ENCODE data around the gene IQCC. TPM values are rescaled to one million over a fixed set of nuclear protein-coding genes. Genes with fewer than 3 reads are reported as not detected.
A peak's percentile ranks its signal among the peaks of the same experiment; 100 is the strongest.

The IQCC gene
- total RNA-seq, 1 donor from 2014 or later = 3.8 TPM

GRCh38 chr1:32250893-32251716, 45.6 kb downstream of the IQCC start, which contains the start of gene LCK:
TSS of gene LCK (plus strand) at chr1:32251265. CDS start at chr1:32274330, 23,065 bp downstream.
- Mint-ChIP-seq H3K4me1 (peaks cover 19% of the 10 kb centered on the region), H3K27me3 (ENCODE audit: low read depth) (no peaks in the 10 kb centered on the region), H3K27ac (peak within 1 kb of the TSS; percentile 21), H3K4me3 (no peak within 1 kb of the TSS), H3K36me3 (no peaks in the 10 kb centered on the region), H3K9me3 (no peaks in the 10 kb centered on the region)
- no peak for DNase-seq (ENCODE audit: low spot score in 2 of 2, unreplicated experiment in 2 of 2)
- TF ChIP-seq CTCF (IDR thresholded peaks at IDR 0.05; ENCODE audit: unreplicated experiment) = no peak

DNA sequence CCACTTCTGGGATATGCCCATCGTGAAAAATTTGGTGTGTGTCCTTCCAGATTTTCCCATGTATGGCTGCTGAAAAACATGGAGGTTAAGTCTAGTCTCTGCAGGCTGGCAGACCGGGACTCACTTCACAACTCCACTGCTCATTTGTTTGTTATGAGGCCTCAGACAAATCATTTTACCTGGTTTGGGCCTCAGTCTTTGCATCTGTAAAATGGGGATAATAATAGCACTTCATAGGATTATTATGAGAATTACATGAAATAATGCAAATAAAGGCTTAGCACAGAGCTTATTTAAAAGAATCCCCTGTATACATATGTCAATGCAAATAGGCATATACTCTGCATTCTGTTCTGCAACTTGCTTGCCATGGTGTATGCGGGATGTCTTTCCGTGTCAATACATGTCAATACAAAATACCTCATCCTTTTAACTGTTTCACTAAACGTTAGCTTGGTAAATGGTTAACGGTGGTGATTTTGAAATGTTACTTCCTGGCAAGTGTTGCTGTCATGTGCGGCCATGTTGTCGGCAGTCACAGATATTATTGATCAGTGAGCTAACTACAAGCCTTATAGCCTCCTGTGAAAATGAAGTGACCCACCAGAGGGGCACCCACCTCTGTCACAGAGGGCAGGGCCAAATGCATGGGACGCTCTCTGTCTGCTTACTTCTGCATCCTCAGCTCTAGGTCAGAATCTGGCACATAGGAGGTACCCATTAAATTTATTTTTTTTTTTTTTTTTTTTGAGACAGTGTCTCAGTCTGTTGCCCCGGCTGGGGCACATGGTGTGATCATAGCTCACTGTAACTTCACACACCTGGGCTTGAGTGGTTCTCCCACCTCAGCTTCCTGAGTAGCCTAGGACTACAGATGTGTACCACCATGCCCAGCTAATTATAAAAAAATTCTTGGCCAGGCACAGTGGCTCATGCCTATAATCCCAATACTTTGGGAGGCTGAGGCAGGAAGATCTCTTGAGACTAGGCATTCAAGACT, 49.9 kb downstream of the IQCC start:
- no peak for DNase-seq (ENCODE audit: low spot score in 2 of 2, unreplicated experiment in 2 of 2)
- Mint-ChIP-seq H3K36me3 (no peaks in the 10 kb centered on the region), H3K4me1 (peaks cover 8% of the 10 kb centered on the region), H3K4me3 (no peak overlapping the region), H3K27ac (no peak overlapping the region), H3K27me3 (ENCODE audit: low read depth) (no peaks in the 10 kb centered on the region), H3K9me3 (no peaks in the 10 kb centered on the region)
- no peak for TF ChIP-seq CTCF (IDR thresholded peaks at IDR 0.05; ENCODE audit: unreplicated experiment)

GRCh38 chr1:32256473-32257226, 51.2 kb downstream of the IQCC start:
- DNase-seq (ENCODE audit: low spot score in 2 of 2, unreplicated experiment in 2 of 2) = no peak
- H3K27me3 Mint-ChIP-seq (ENCODE audit: low read depth) = no peaks in the 10 kb centered on the region
- H3K27ac Mint-ChIP-seq = no peak overlapping the region
- no peaks in the 10 kb centered on the region for H3K9me3 Mint-ChIP-seq
- no peak for TF ChIP-seq CTCF (IDR thresholded peaks at IDR 0.05; ENCODE audit: unreplicated experiment)
- H3K4me3 Mint-ChIP-seq = no peak overlapping the region
- H3K4me1 Mint-ChIP-seq = peaks cover 2% of the 10 kb centered on the region
- H3K36me3 Mint-ChIP-seq = no peaks in the 10 kb centered on the region

DNA sequence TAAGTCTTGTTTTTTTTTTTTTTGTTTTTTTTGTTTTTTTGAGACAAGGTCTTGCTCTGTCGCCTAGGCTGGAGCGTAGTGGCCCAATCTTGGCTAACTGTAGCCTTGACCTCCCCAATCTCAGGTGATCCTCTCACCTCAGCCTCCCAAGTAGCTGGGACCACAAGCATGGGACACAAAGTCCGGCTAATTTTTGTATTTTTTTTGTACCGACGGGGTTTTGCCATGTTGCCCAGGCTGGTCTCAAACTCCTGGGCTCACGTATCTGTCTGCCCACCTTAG, 51.7 kb downstream of the IQCC start:
- H3K9me3 Mint-ChIP-seq = no peaks in the 10 kb centered on the region

More for the DNA sequence above, 51.7 kb downstream of the IQCC start:
- H3K4me1 Mint-ChIP-seq = no peaks in the 10 kb centered on the region
- no peaks in the 10 kb centered on the region for H3K36me3 Mint-ChIP-seq
- no peak overlapping the region for H3K4me3 Mint-ChIP-seq
- H3K27ac Mint-ChIP-seq = no peak overlapping the region
- no peak for DNase-seq (ENCODE audit: low spot score in 2 of 2, unreplicated experiment in 2 of 2)
- no peaks in the 10 kb centered on the region for H3K27me3 Mint-ChIP-seq (ENCODE audit: low read depth)
- TF ChIP-seq CTCF (IDR thresholded peaks at IDR 0.05; ENCODE audit: unreplicated experiment) = no peak

Other genes with a start within 250 kb of the IQCC start
- gene KHDRBS1, start 191.8 kb upstream of the IQCC start, total RNA-seq = 244 to 246 TPM (median 245 TPM) in 3 replicates
- 23.5 to 27.3 TPM (median 26.2 TPM) in 3 replicates for gene TMEM39B, start 132.7 kb upstream of the IQCC start, total RNA-seq
- gene KPNA6, start 97.6 kb upstream of the IQCC start, total RNA-seq = 67.5 to 70.5 TPM (median 68.7 TPM) in 3 replicates
- 56.6 to 59.7 TPM (median 57.2 TPM) in 3 replicates for gene TXLNA, start 26.0 kb upstream of the IQCC start, total RNA-seq
- gene CCDC28B, start 5.1 kb upstream of the IQCC start, total RNA-seq = 21.6 to 24.9 TPM (median 24.6 TPM) in 3 replicates
- 0.11 TPM in 1 of 3 replicates, not detected in the others for gene DCDC2B, start 3.4 kb downstream of the IQCC start, total RNA-seq
- gene TMEM234, start 16.7 kb downstream of the IQCC start, total RNA-seq = 28.9 to 33.3 TPM (median 32.9 TPM) in 3 replicates
- 143 to 147 TPM (median 146 TPM) in 3 replicates for gene EIF3I, start 16.7 kb downstream of the IQCC start, total RNA-seq
- 1.8 to 2.9 TPM (median 2.3 TPM) in 3 replicates for gene FAM167B, start 41.6 kb downstream of the IQCC start, total RNA-seq
- gene LCK, start 45.6 kb downstream of the IQCC start, total RNA-seq = 1.4 to 1.8 TPM (median 1.5 TPM) in 3 replicates
- gene HDAC1, start 86.4 kb downstream of the IQCC start, total RNA-seq = 122 to 131 TPM (median 127 TPM) in 3 replicates
- 487 to 496 TPM (median 495 TPM) in 3 replicates for gene MARCKSL1, start 130.6 kb downstream of the IQCC start, total RNA-seq
- 12.5 to 12.9 TPM (median 12.5 TPM) in 3 replicates for gene FAM229A, start 156.8 kb downstream of the IQCC start, total RNA-seq
- gene TSSK3, start 156.9 kb downstream of the IQCC start, total RNA-seq = 6.6 to 8.1 TPM (median 7.8 TPM) in 3 replicates
- 73.4 to 74.8 TPM (median 74.6 TPM) in 3 replicates for gene BSDC1, start 188.8 kb downstream of the IQCC start, total RNA-seq

Measured in mesothelial cell of epicardium (in vitro differentiated cells).